WTC11 (cell line): ENCODE results near the gene OTUD1. TPM values are rescaled to one million over a fixed set of nuclear protein-coding genes. Genes with fewer than 3 reads are reported as not detected.

Experiments
- ATAC-seq: fragments of 200-7000 bp; cut with Tn5 transposase; 2 replicates; pipeline ENCODE4 v1.10.0; 2021; ENCODE audit warnings: mild to moderate bottlenecking, moderate library complexity
- CTCF ChIA-PET: fragments of 300-600 bp; sonication (Branson Sonifier 250); formaldehyde crosslinking; loops from one replicate; lab custom pipeline; 2021; ENCODE audit warnings: antibody characterized with exemption; lab: Charles Lee
- POLR2A ChIA-PET: fragments of 350-600 bp; sonication (Branson Sonifier 250); formaldehyde crosslinking; loops from one replicate; lab custom pipeline; 2021; ENCODE audit warnings: antibody characterized with exemption; lab: Charles Lee
- DNase-seq: peaks from one replicate; pipeline ENCODE4 v3.0.0; 2021; ENCODE audit warnings: low spot score
- H3K27ac Mint-ChIP-seq: 2 replicates; pipeline ENCODE4 v1.8.0; 2021; ENCODE audit warnings: mixed read lengths
- H3K27me3 Mint-ChIP-seq: 2 replicates; pipeline ENCODE4 v1.8.0; 2021; ENCODE audit warnings: low read depth, mild to moderate bottlenecking, moderate library complexity, mixed read lengths
- H3K36me3 Mint-ChIP-seq: 2 replicates; pipeline ENCODE4 v1.8.0; 2021; ENCODE audit warnings: mixed read lengths
- H3K4me1 Mint-ChIP-seq: 2 replicates; pipeline ENCODE4 v1.8.0; 2022; ENCODE audit warnings: mixed read lengths
- H3K4me3 Mint-ChIP-seq: 2 replicates; pipeline ENCODE4 v1.8.0; 2021; ENCODE audit warnings: mild to moderate bottlenecking, moderate library complexity, mixed read lengths
- H3K9me3 Mint-ChIP-seq: 2 replicates; pipeline ENCODE4 v1.8.0; 2021; ENCODE audit warnings: mixed read lengths
- AR ChIP-seq: fragments of 250-450 bp; sonication (Bioruptor Pico); IDR thresholded peaks from 2 replicates; pipeline ENCODE4 v1.9.0; 2021; ENCODE audit warnings: mild to moderate bottlenecking
- ARID4B ChIP-seq: sonication (generic); formaldehyde crosslinking; IDR thresholded peaks from 2 replicates; pipeline ENCODE4 v1.8.0; 2023; ENCODE audit warnings: missing genetic modification reagents, mild to moderate bottlenecking, borderline replicate concordance
- ATF1 ChIP-seq: sonication (generic); formaldehyde crosslinking; IDR thresholded peaks from 2 replicates; pipeline ENCODE4 v1.8.1; 2023; ENCODE audit warnings: mild to moderate bottlenecking, moderate library complexity, missing genetic modification reagents
- CREB1 ChIP-seq: sonication (generic); formaldehyde crosslinking; IDR thresholded peaks from 2 replicates; pipeline ENCODE4 v1.8.0; 2023; ENCODE audit warnings: mild to moderate bottlenecking, missing genetic modification reagents
- ESRRA ChIP-seq: sonication (generic); formaldehyde crosslinking; IDR thresholded peaks from 2 replicates; pipeline ENCODE4 v1.8.1; 2022; ENCODE audit warnings: mild to moderate bottlenecking, missing genetic modification reagents, borderline replicate concordance
- GRHL2 ChIP-seq: fragments of 250-450 bp; sonication (Bioruptor Pico); IDR thresholded peaks from 2 replicates; pipeline ENCODE4 v1.8.0; 2022; ENCODE audit warnings: mild to moderate bottlenecking, moderate library complexity; ENCODE audit not compliant: insufficient replicate concordance, severe bottlenecking
- GTF2I ChIP-seq: fragments of 250-450 bp; sonication (Bioruptor Pico); conservative IDR thresholded peaks from 2 replicates; pipeline ENCODE4 v1.4.0; 2021; ENCODE audit warnings: mild to moderate bottlenecking
- IRF1 ChIP-seq: sonication (generic); formaldehyde crosslinking; IDR thresholded peaks from 2 replicates; pipeline ENCODE4 v1.8.0; 2023; ENCODE audit warnings: missing genetic modification reagents
- IRF2 ChIP-seq: sonication (generic); formaldehyde crosslinking; IDR thresholded peaks from 2 replicates; pipeline ENCODE4 v1.8.0; 2022; ENCODE audit warnings: low read depth, missing genetic modification reagents, borderline replicate concordance
- JAZF1 ChIP-seq: fragments of 250-450 bp; sonication (Bioruptor Pico); IDR thresholded peaks from 2 replicates; pipeline ENCODE4 v1.9.0; 2021; ENCODE audit warnings: moderate library complexity, mild to moderate bottlenecking, inconsistent platforms
- JUN ChIP-seq: sonication (generic); formaldehyde crosslinking; IDR thresholded peaks from 2 replicates; pipeline ENCODE4 v1.8.0; 2023; ENCODE audit warnings: mild to moderate bottlenecking, missing genetic modification reagents
- KAT7 ChIP-seq: sonication (generic); formaldehyde crosslinking; IDR thresholded peaks from 2 replicates; pipeline ENCODE4 v1.8.1; 2023; ENCODE audit warnings: missing genetic modification reagents, mild to moderate bottlenecking, borderline replicate concordance
- MYBL2 ChIP-seq: sonication (generic); formaldehyde crosslinking; IDR thresholded peaks from 2 replicates; pipeline ENCODE4 v1.8.1; 2023; ENCODE audit warnings: mild to moderate bottlenecking, moderate library complexity, missing genetic modification reagents
- RELA ChIP-seq: sonication (generic); formaldehyde crosslinking; IDR thresholded peaks from 2 replicates; pipeline ENCODE4 v1.8.1; 2022; ENCODE audit warnings: missing genetic modification reagents, mild to moderate bottlenecking, borderline replicate concordance
- SOX15 ChIP-seq: fragments of 250-450 bp; sonication (Bioruptor Pico); IDR thresholded peaks from 2 replicates; pipeline ENCODE4 v1.9.0; 2021; ENCODE audit warnings: mild to moderate bottlenecking
- TCF7 ChIP-seq: sonication (generic); formaldehyde crosslinking; IDR thresholded peaks from 2 replicates; pipeline ENCODE4 v1.8.0; 2022; ENCODE audit warnings: mild to moderate bottlenecking, low read depth, missing genetic modification reagents, moderate library complexity
- USF1 ChIP-seq: sonication (generic); formaldehyde crosslinking; IDR thresholded peaks from 2 replicates; pipeline ENCODE4 v1.8.0; 2022; ENCODE audit warnings: mild to moderate bottlenecking, missing genetic modification reagents
- ZNF219 ChIP-seq: sonication (generic); formaldehyde crosslinking; IDR thresholded peaks from 2 replicates; pipeline ENCODE4 v1.8.0; 2023; ENCODE audit warnings: missing genetic modification reagents, mild to moderate bottlenecking, borderline replicate concordance
- ZNF423 ChIP-seq: fragments of 250-450 bp; sonication (Bioruptor Pico); IDR thresholded peaks from 2 replicates; pipeline ENCODE4 v2.1.2; 2022; ENCODE audit warnings: mild to moderate bottlenecking, moderate library complexity
- ZSCAN18 ChIP-seq: fragments of 250-450 bp; sonication (Bioruptor Pico); IDR thresholded peaks from 2 replicates; pipeline ENCODE4 v2.1.2; 2022; ENCODE audit warnings: mild to moderate bottlenecking, moderate library complexity
- total RNA-seq: library from RNA; stranded (reverse); gene quantifications from 3 replicates; pipeline ENCODE4 v1.2.3, GENCODE V29; 2021

Gene OTUD1
- total RNA-seq, 1 experiment from 2014 or later: 9.0 TPM

- TF ChIP-seq ZNF219 (no peak), IRF2 (CRISPR knock-in tag) (no peak), JAZF1 (no peak), MYBL2 (CRISPR knock-in tag) (no peak), IRF1 (CRISPR knock-in tag) (no peak), SOX15 (CRISPR knock-in tag) (no peak), JUN (CRISPR knock-in tag) (no peak), ZNF423 (no peak), TCF7 (CRISPR knock-in tag) (no peak), RELA (CRISPR knock-in tag) (no peak), GTF2I (CRISPR knock-in tag) (no peak), KAT7 (CRISPR knock-in tag) (no peak), AR (CRISPR knock-in tag) (no peak), ATF1 (CRISPR knock-in tag) (no peak), ESRRA (CRISPR knock-in tag) (no peak), ZSCAN18 (no peak), ARID4B (no peak), GRHL2 (no peak), USF1 (no peak), CREB1 (CRISPR knock-in tag) (no peak)
- POLR2A ChIA-PET: no interaction called here
- no peak overlapping the region for H3K27ac Mint-ChIP-seq
- CTCF ChIA-PET: interaction anchor here (1.3 kb wide), 1 partner anchor 405 kb away, joined by 5 read pairs; no protein-coding TSS in a partner anchor
- no peaks in the 10 kb centered on the region for H3K27me3 Mint-ChIP-seq
- peaks cover 18% of the 10 kb centered on the region for H3K4me1 Mint-ChIP-seq
- ATAC-seq (no peak), DNase-seq (no peak)
- no peaks in the 10 kb centered on the region for H3K9me3 Mint-ChIP-seq
- no peak overlapping the region for H3K4me3 Mint-ChIP-seq
- no peaks in the 10 kb centered on the region for H3K36me3 Mint-ChIP-seq
Measured at GRCh38 chr10:23402856-23403255, 36.0 kb upstream of the OTUD1 start.
